Right cardiac atrium (tissue), 5 donors: ENCODE measurements around the gene KANSL1. TPM values are rescaled to one million over a fixed set of nuclear protein-coding genes. Genes with fewer than 3 reads are reported as not detected.
A peak's percentile ranks its signal among the peaks of the same experiment; 100 is the strongest.

Experiments used
- ATAC-seq, 2 donors: fragments of 200-7000 bp; cut with Tn5 transposase; one replicate each; pipeline versions ENCODE4 v1.8.0 to v1.9.1; 2020; ENCODE audit warnings: moderate library complexity in 2 of 2, mild to moderate bottlenecking in 1 of 2
- DNase-seq, 3 donors: peaks; one replicate each; pipeline ENCODE4 v3.0.0-alpha.2; 2020
- H3K27ac ChIP-seq: one replicate; pipeline ENCODE4 v1.5.1; 2013; ENCODE audit warnings: mild to moderate bottlenecking, low read length, control low read depth, moderate library complexity
- H3K27me3 ChIP-seq: one replicate; pipeline ENCODE4 v1.6.1; 2013; ENCODE audit not compliant: control insufficient read depth, insufficient read depth
- H3K4me1 ChIP-seq: one replicate; pipeline ENCODE4 v1.6.1; 2013; ENCODE audit warnings: low read length; ENCODE audit not compliant: control insufficient read depth, insufficient read depth
- H3K4me3 ChIP-seq: one replicate; pipeline ENCODE4 v1.5.1; 2013; ENCODE audit warnings: low read length, control low read depth
- H3K9me3 ChIP-seq: one replicate; pipeline ENCODE4 v1.6.1; 2013; ENCODE audit warnings: low read length; ENCODE audit not compliant: control insufficient read depth
- WGBS: extraction: QIAGEN DNeasy Blood & Tissue Kit; methylation state at CpG from one replicate; pipeline ENCODE4 v1.1.7; 2013; 5-methylcytosine and 5-hydroxymethylcytosine counted together
- intact Hi-C, 4 donors: fragments of 100-400 bp; cut with DNase I; formaldehyde crosslinking; loops; one replicate each; pipeline versions ENCODE4 v1.11.0 to v1.14.0; 2022 to 2023
- polyA plus RNA-seq: library from polyadenylated mRNA; stranded (reverse); fragments of 200-250 nt; gene quantifications from one replicate; pipeline ENCODE4 v1.2.3, GENCODE V29; 2013
- total RNA-seq, 4 donors: library from RNA; stranded (reverse); fragmentation: NEBNext Ultra II Directional; extraction: Animal tissue kit (Norgen Biotek cat#: 25700); gene quantifications; one replicate each; pipeline ENCODE4 v1.2.1, GENCODE V29; 2021
- donor health status: healthy with polysubstance abuse.
- donor health status: DM: no; HTN: yes; CAD: no.
- donor health status: DM: no; HTN: no; CAD: no.
- donor health status: DM: no; HTN: yes; CAD: no; lungs with severe emphysema.
- donor health status: DM: yes; HTN: yes; CAD: no.

The KANSL1 gene
- total and polyA plus RNA-seq, 5 donors, result 15.9 to 53.8 (median 38.2) TPM

DNA sequence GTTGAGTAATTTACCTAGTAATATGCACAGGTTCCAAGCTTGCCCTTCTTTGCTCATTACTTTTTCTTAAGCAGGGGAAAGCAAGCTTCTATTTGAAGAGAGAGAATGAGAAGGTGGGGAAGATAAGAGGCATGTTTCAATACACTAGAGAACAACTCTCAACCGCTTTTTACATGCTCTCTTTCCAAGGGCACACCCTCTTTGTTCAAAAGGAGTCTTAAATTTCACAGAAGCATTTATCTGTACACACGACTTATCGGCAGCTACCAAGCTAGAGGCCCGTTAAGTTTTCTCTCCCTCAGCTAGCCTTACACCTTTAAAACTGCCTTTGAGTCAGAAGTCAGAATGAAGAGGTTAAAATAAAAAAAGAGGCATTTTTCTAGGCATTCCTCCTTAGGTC is 114.6 kb downstream of the KANSL1 start:
- no peaks in the 10 kb centered on the region for H3K9me3 ChIP-seq
- no peaks in the 10 kb centered on the region for H3K4me1 ChIP-seq
- intact Hi-C loops, result no loop called here
- ATAC-seq, result no peak
- WGBS, result 57% methylated on average over 4 of the region's 4 CpGs
- DNase-seq, result no peak
- H3K27me3 ChIP-seq, result no peaks in the 10 kb centered on the region
- H3K4me3 ChIP-seq, result no peak overlapping the region
- H3K27ac ChIP-seq, result no peak overlapping the region

DNA sequence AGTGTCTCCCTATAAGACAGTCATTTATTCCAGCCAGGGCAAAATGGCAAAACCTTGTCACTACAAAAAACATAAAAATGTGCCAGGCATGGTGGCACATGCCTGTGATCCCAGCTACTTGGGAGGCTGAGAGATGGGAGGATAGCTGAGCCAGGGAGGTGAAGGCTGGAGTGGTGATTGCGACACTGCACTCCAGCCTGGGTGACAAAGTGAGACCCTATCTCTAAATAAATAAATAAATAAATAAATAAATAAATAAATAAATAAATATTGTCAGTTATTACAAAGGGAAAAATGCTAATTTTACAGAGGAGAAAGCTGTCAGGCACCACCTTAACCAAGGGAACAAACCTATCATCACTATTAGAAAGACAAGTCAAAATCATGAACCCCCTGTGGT is 118.7 kb downstream of the KANSL1 start:
- no peak overlapping the region for H3K27ac ChIP-seq
- WGBS, result 98% methylated on average over 1 of the region's 1 CpG

DNA sequence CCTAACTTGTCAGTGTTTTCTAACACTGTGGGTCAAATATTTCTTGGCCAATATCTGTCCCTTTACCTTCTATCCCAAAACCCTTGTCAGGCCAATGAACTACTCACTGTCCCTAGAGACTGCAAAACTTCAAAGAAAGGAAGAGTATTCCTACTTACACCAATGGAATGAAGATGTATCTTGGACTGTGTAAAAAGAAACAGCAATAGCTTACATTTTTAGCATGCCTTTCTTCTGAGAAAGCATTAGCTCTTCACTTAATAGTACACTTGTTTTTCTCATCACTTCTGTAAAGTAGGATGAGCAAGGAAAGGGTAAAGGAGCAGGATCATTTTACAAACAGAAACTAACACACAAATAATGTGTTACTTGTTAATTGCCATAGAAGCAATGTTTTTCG is 120.2 kb downstream of the KANSL1 start:
- intact Hi-C loops, result no loop called here
- Histone ChIP-seq H3K27ac (no peak overlapping the region), H3K9me3 (no peaks in the 10 kb centered on the region), H3K27me3 (no peaks in the 10 kb centered on the region), H3K4me3 (no peak overlapping the region), H3K4me1 (no peaks in the 10 kb centered on the region)
- WGBS, result 84% methylated on average over 1 of the region's 1 CpG
- ATAC-seq (no peak), DNase-seq (no peak)

More for the DNA sequence above, 118.7 kb downstream of the KANSL1 start:
- no peaks in the 10 kb centered on the region for H3K4me1 ChIP-seq
- ATAC-seq, result no peak
- H3K4me3 ChIP-seq, result no peak overlapping the region
- DNase-seq, result no peak
- H3K9me3 ChIP-seq, result no peaks in the 10 kb centered on the region
- intact Hi-C loops, result no loop called here
- H3K27me3 ChIP-seq, result no peaks in the 10 kb centered on the region

DNA sequence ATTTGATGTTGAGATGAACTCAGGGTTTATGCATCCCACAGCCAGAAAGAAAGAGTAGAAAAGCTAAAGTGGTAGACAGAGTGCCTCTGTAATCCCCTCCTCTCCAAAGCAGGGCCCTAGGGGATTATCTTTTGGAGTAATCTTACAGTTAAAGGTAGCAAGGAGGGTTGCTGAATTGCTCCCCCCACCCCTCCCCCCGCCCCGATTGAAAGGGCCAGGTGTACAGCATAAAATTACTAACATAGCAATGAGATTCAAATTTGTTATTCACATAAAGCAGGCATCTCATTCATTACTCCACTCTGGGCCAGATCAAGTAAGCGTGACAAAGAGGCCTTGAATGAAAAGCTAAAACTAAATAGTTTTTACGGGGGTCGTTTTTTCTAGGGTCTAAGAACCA is 121.4 kb downstream of the KANSL1 start:
- H3K9me3 ChIP-seq, result no peaks in the 10 kb centered on the region
- ATAC-seq (no peak), DNase-seq (no peak)
- H3K4me1 ChIP-seq, result no peaks in the 10 kb centered on the region
- no peak overlapping the region for H3K27ac ChIP-seq
- intact Hi-C loops, result no loop called here
- no peak overlapping the region for H3K4me3 ChIP-seq
- WGBS, result 87% methylated on average over 5 of the region's 5 CpGs
- H3K27me3 ChIP-seq, result no peaks in the 10 kb centered on the region

DNA sequence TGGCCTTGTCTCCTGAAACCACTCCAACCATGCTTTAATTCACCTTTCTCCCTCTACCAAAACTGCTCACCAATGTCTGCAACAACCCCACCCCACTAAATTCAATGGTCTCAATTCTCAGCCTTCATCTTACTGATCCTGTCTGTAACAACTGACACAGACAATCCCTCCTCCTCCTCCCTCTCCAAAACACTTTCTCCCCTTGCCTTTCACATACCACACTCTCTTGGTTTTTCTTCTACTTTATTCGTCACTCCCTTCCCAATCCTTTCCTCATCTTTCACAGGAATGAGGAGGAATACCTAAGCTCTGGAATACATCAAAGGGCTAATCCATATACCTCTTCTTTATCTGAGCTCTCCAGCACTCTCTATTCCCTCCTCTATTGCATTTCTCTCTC is 128.8 kb downstream of the KANSL1 start:
- H3K27me3 ChIP-seq, result no peaks in the 10 kb centered on the region
- H3K4me1 ChIP-seq, result peaks cover 3% of the 10 kb centered on the region
- ATAC-seq (no peak), DNase-seq (no peak)
- no peaks in the 10 kb centered on the region for H3K9me3 ChIP-seq
- no peak overlapping the region for H3K4me3 ChIP-seq
- H3K27ac ChIP-seq, result no peak overlapping the region
- intact Hi-C loops, result loop anchor here in 2 of 4 donors (5.0 to 10.0 kb wide), 2 partner anchors 60 to 128 kb away; partner anchors contain the start of gene KANSL1 (in 1 of the 2)
- 100% methylated on average over 1 of the region's 1 CpG for WGBS

DNA sequence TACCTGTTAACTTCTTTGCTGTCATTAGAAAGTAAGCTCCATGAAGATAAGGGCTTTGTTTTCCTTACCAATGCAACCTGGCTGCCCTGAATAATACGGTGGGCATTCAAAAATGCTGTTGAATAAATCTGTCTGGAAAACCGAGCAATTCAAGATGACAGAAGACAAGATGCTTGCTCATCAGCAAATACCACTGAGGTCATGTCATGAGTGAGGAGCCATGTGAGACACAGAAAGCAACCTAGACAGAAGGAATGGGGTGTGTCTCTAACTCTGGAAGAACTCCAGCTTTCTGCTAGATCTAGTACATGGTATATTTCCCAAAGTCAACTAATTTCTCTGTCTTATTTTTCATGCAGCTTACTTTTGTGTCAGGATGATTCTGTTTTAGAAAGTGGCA is 130.0 kb downstream of the KANSL1 start:
- no peaks in the 10 kb centered on the region for H3K9me3 ChIP-seq
- no peak overlapping the region for H3K4me3 ChIP-seq
- H3K27ac ChIP-seq, result no peak overlapping the region
- intact Hi-C loops, result loop anchor here in 2 of 4 donors (5.0 to 10.0 kb wide), 2 partner anchors 62 to 129 kb away; partner anchors contain the start of gene KANSL1 (in 1 of the 2)
- DNase-seq, result no peak
- WGBS, result 50% methylated on average over 2 of the region's 2 CpGs
- H3K4me1 ChIP-seq, result peaks cover 5% of the 10 kb centered on the region
- H3K27me3 ChIP-seq, result no peaks in the 10 kb centered on the region
- ATAC-seq, result no peak

DNA sequence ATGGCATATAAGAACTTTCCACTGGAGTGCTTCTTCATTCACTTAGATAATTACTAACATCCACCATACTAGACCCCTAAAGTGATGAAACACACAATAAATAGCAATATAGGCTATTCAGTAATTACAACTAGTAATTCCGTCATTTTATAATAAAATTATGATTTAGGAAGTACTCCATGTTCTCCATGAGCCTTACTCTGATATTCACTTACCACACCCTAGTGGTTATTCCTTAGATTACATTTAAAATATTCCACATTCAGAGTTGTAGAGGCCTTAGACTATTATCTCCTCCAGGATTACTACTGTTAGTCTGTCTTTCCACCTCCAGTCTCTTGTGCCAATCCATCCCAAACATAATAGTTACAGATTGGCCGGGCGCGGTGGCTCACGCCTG is 131.8 kb downstream of the KANSL1 start:
- intact Hi-C loops, result loop anchor here in 2 of 4 donors (5.0 to 10.0 kb wide), 2 partner anchors 63 to 131 kb away; partner anchors contain the start of gene KANSL1 (in 1 of the 2)
- WGBS, result 96% methylated on average over 5 of the region's 5 CpGs

DNA sequence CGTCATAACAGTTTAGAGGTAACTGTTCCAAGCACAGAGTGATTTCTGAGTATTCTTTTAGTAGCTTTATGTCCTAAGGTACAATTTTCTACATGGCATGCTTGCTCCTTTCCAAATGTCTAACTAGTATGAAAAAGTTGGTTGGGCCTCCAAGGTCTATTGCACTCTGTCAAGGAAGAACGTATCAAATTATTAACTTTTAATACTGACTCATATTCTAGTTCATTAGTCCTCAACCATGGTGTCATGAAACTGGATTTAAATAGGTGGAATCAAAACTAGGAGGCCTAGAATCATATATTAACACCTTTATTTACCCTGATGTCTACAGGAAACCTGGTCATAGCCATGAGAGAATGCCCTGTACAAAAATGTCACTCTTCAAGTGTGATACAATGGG is 132.8 kb downstream of the KANSL1 start:
- no peak for ATAC-seq
- WGBS, result 83% methylated on average over 2 of the region's 2 CpGs

More for the DNA sequence above, 131.8 kb downstream of the KANSL1 start:
- H3K9me3 ChIP-seq, result no peaks in the 10 kb centered on the region
- peaks cover 5% of the 10 kb centered on the region for H3K4me1 ChIP-seq
- no peak overlapping the region for H3K4me3 ChIP-seq
- ATAC-seq (peak in 1 of 2 donors; percentile 27), DNase-seq (no peak)
- H3K27ac ChIP-seq, result no peak overlapping the region
- H3K27me3 ChIP-seq, result no peaks in the 10 kb centered on the region

DNA sequence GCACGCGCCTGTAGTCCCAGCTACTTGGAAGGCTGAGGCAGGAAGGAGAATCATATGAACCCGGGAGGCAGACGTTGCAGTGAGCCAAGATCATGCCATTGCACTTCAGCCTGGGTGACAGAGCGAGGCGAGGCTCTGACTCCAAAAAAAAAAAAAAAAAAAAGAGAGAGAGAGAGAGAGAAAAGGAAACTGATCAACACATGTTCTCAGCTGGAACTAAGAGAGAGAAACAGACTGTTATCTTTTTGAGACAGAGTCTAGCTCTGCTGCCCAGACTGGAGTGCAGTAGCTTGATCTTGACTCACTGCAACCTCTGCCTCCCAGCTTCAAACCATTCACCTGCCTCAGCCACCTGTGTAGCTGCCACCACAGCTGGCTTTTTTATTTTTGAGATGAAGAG is 133.7 kb downstream of the KANSL1 start:
- no peaks in the 10 kb centered on the region for H3K9me3 ChIP-seq
- DNase-seq, result peak in 1 of 3 donors; percentile 37
- no peaks in the 10 kb centered on the region for H3K27me3 ChIP-seq
- no peak overlapping the region for H3K27ac ChIP-seq
- peaks cover 3% of the 10 kb centered on the region for H3K4me1 ChIP-seq
- intact Hi-C loops, result no loop called here
- 55% methylated on average over 6 of the region's 6 CpGs for WGBS
- peak in 1 of 2 donors; percentile 33 for ATAC-seq
- H3K4me3 ChIP-seq, result no peak overlapping the region

More for the DNA sequence above, 132.8 kb downstream of the KANSL1 start:
- no peak for DNase-seq
- intact Hi-C loops, result loop anchor here in 2 of 4 donors (5.0 to 10.0 kb wide), 2 partner anchors 64 to 132 kb away; partner anchors contain the start of gene KANSL1 (in 1 of the 2)
- no peak overlapping the region for H3K27ac ChIP-seq
- H3K9me3 ChIP-seq, result no peaks in the 10 kb centered on the region
- H3K4me3 ChIP-seq, result no peak overlapping the region
- H3K4me1 ChIP-seq, result peaks cover 3% of the 10 kb centered on the region
- no peaks in the 10 kb centered on the region for H3K27me3 ChIP-seq

DNA sequence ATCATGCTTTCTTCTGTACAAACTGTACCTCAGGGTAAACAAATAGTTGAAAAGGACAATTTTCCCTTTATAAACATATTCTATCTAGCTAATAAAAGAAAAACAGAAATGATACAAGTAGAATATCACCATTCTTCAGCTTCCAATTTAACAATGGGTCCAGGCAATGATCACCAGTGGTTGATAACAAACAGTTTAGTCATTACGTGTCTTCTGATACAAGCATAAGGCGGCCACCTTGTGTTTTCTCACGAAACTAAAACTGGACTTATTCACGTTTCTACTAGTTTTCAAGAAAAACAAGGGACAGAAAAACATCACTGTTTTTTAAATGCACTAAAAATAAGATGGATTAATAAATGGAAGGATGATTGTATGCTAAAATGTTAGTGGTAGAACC is 135.9 kb downstream of the KANSL1 start:
- Histone ChIP-seq H3K4me3 (no peak overlapping the region), H3K9me3 (no peaks in the 10 kb centered on the region), H3K27me3 (no peaks in the 10 kb centered on the region), H3K4me1 (peaks cover 3% of the 10 kb centered on the region), H3K27ac (no peak overlapping the region)
- intact Hi-C loops, result no loop called here
- DNase-seq, result no peak
- ATAC-seq, result no peak
- 89% methylated on average over 4 of the region's 4 CpGs for WGBS

DNA sequence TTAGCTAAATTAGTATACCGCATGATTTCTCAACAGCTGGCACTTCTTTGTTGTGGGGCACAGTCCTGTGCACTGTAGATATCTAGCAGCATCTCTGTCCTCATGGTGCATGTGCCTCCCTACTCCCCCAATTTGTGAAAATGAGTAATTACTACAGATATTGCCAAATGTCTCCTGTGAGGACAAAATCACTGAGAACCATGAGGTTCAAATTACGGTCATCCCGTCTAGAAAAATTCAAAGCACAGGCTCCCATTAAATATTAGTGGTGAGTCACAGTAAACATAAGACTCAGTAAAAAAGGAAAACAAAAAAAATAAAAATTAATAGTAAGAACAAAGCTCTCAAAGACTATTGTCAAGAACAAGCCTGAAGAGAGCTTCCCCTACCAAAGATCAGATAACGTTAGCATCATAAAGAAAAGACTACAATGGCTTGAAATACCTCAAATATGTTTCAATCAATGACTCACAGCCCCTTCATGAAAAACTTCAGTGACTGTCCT is 136.4 kb downstream of the KANSL1 start:
- no peak overlapping the region for H3K27ac ChIP-seq
- no peak overlapping the region for H3K4me3 ChIP-seq
- H3K4me1 ChIP-seq, result peaks cover 3% of the 10 kb centered on the region
- ATAC-seq (peak in 1 of 2 donors; percentile 36), DNase-seq (no peak)
- intact Hi-C loops, result no loop called here
- H3K27me3 ChIP-seq, result no peaks in the 10 kb centered on the region
- 65% methylated on average over 4 of the region's 4 CpGs for WGBS
- no peaks in the 10 kb centered on the region for H3K9me3 ChIP-seq
